ENCODE data around the gene DCC. TPM values are rescaled to one million over a fixed set of nuclear protein-coding genes. Genes with fewer than 3 reads are reported as not detected.

DCC gene
- polyA plus RNA-seq, 1 of the 3 experiments (the other 2 are of a cell fraction), result 0.20 TPM

DNA sequence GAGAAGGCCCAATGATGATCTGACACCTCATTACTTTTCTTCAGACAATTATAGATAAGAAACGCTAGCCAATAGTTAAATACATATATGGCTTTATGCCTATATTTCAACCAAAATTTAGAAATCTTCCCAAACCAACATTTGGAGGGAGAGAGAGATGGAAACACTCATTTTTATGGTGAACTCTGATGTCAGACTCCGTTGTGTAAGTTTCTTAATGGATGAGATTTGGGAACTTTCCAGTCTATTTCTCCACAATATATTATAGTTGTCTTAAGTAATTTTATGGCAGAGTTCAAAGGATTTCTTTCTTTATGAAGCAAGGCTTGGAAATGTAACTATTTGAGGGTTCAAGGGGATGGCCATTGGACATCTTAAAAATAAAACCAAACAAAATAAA is 407.0 kb downstream of the DCC start (continued):
- TF ChIP-seq, protein P1, sequence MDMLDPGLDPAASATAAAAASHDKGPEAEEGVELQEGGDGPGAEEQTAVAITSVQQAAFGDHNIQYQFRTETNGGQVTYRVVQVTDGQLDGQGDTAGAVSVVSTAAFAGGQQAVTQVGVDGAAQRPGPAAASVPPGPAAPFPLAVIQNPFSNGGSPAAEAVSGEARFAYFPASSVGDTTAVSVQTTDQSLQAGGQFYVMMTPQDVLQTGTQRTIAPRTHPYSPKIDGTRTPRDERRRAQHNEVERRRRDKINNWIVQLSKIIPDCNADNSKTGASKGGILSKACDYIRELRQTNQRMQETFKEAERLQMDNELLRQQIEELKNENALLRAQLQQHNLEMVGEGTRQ (IDR thresholded peaks at IDR 0.05; ENCODE audit: borderline replicate concordance, low read depth, low read length), result no peak
- no peak for TF ChIP-seq RAD21 (IDR thresholded peaks at IDR 0.05; ENCODE audit: low read length)
- no peak for TF ChIP-seq RCOR1 (IDR thresholded peaks at IDR 0.05; ENCODE audit: low read length)
- TF ChIP-seq, protein P2, sequence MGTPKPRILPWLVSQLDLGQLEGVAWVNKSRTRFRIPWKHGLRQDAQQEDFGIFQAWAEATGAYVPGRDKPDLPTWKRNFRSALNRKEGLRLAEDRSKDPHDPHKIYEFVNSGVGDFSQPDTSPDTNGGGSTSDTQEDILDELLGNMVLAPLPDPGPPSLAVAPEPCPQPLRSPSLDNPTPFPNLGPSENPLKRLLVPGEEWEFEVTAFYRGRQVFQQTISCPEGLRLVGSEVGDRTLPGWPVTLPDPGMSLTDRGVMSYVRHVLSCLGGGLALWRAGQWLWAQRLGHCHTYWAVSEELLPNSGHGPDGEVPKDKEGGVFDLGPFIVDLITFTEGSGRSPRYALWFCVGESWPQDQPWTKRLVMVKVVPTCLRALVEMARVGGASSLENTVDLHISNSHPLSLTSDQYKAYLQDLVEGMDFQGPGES (IDR thresholded peaks at IDR 0.05; ENCODE audit: low read depth, low read length), result no peak

DNA sequence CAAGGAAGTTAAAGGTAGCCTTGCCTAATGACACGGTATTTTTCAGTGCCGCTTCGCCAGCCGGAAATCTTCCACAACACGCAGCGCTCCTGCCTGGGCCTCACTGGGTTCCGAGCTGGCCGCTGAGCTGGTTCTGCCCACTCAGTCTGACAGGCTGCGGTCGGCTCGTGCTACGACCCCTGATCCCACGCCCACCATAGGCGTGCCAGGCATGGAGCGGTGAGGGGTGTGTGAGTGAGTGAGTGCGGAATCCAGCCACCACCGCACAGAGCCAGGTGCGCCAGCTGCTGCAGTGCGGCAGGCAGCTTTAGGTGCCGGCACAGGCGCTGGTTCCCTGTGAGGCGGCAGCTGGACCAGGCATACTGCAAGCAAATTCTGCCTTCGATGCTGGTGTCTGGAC is 407.9 kb downstream of the DCC start:
- Histone ChIP-seq H3K9me2 (no peaks in the 10 kb centered on the region), H3K36me3 (replicated peaks in 1 of 2; ENCODE audit: control insufficient read depth in 1 of 2, insufficient read depth in 2 of 2, low read length in 1 of 2) (no peaks in the 10 kb centered on the region), H3K79me2 (ENCODE audit: insufficient read depth) (no peaks in the 10 kb centered on the region), H3K4me1 (ENCODE audit: control insufficient read depth in 1 of 2, insufficient read depth in 2 of 2, low read depth in 1 of 2, low read length in 1 of 2) (no peaks in the 10 kb centered on the region; a peak in 1 of 4 replicates), H4K20me1 (ENCODE audit: insufficient read depth) (no peaks in the 10 kb centered on the region), H3K9me3 (no peaks in the 10 kb centered on the region), H3K4me2 (no peak overlapping the region), H2AFZ (ENCODE audit: low read depth) (no peak overlapping the region), H3K9ac (no peak overlapping the region), H3K27me3 (ENCODE audit: insufficient read depth) (no peaks in the 10 kb centered on the region), H3F3A (replicated peaks; ENCODE audit: insufficient read depth) (no peaks in the 10 kb centered on the region), H3K27ac (ENCODE audit: low read depth in 2 of 2, low read length in 1 of 2) (no peak overlapping the region), H3K4me3 (ENCODE audit: low read depth in 2 of 2, low read length in 1 of 2) (no peak overlapping the region)
- DNase-seq, result no peak
- ChIA-PET CTCF (interaction anchor here (1.4 kb wide), 1 partner anchor 10 kb away, joined by 3 read pairs; no protein-coding TSS in a partner anchor), POLR2A (no interaction called here)
- WGBS (ENCODE audit: low lambda C conversion rate), result 80% methylated on average over 19 of the region's 23 CpGs
- TF ChIP-seq RXRA (IDR thresholded peaks at IDR 0.05; ENCODE audit: borderline replicate concordance, low read depth) (no peak), TAF1 (IDR thresholded peaks at IDR 0.05; ENCODE audit: borderline replicate concordance, low read depth, low read length) (no peak), ELF1 (IDR thresholded peaks at IDR 0.05) (no peak), FOXM1 (IDR thresholded peaks at IDR 0.05; ENCODE audit: low read depth) (no peak), SIN3A (IDR thresholded peaks at IDR 0.05; ENCODE audit: borderline replicate concordance, low read depth, low read length) (no peak), EZH2phosphoT487 (IDR thresholded peaks at IDR 0.05; ENCODE audit: borderline replicate concordance, low read depth) (no peak), NRF1 (IDR thresholded peaks at IDR 0.05; ENCODE audit: low read depth, low read length) (no peak), MEF2A (IDR thresholded peaks at IDR 0.05; ENCODE audit: borderline replicate concordance, low read depth) (no peak), POLR2AphosphoS5 (IDR thresholded peaks at IDR 0.05; ENCODE audit: low read depth, low read length) (no peak), EP300 (IDR thresholded peaks at IDR 0.05; ENCODE audit: borderline replicate concordance in 1 of 2, low read depth in 1 of 2, low read length in 1 of 2) (no peak), NFIC (IDR thresholded peaks at IDR 0.05; ENCODE audit: borderline replicate concordance) (no peak), FOXJ3 (CRISPR knock-in tag; IDR thresholded peaks at IDR 0.05) (no peak), YY1 (IDR thresholded peaks at IDR 0.05; ENCODE audit: low read depth) (no peak)
- TF ChIP-seq, protein P3, sequence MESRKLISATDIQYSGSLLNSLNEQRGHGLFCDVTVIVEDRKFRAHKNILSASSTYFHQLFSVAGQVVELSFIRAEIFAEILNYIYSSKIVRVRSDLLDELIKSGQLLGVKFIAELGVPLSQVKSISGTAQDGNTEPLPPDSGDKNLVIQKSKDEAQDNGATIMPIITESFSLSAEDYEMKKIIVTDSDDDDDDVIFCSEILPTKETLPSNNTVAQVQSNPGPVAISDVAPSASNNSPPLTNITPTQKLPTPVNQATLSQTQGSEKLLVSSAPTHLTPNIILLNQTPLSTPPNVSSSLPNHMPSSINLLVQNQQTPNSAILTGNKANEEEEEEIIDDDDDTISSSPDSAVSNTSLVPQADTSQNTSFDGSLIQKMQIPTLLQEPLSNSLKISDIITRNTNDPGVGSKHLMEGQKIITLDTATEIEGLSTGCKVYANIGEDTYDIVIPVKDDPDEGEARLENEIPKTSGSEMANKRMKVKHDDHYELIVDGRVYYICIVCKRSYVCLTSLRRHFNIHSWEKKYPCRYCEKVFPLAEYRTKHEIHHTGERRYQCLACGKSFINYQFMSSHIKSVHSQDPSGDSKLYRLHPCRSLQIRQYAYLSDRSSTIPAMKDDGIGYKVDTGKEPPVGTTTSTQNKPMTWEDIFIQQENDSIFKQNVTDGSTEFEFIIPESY (IDR thresholded peaks at IDR 0.05; ENCODE audit: borderline replicate concordance, low read depth), result no peak
- TF ChIP-seq, protein P2 (IDR thresholded peaks at IDR 0.05; ENCODE audit: low read depth, low read length), result no peak
- TF ChIP-seq, protein P4, sequence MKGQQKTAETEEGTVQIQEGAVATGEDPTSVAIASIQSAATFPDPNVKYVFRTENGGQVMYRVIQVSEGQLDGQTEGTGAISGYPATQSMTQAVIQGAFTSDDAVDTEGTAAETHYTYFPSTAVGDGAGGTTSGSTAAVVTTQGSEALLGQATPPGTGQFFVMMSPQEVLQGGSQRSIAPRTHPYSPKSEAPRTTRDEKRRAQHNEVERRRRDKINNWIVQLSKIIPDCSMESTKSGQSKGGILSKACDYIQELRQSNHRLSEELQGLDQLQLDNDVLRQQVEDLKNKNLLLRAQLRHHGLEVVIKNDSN (IDR thresholded peaks at IDR 0.05; ENCODE audit: borderline replicate concordance, low read depth), result no peak
- TF ChIP-seq, protein P5, sequence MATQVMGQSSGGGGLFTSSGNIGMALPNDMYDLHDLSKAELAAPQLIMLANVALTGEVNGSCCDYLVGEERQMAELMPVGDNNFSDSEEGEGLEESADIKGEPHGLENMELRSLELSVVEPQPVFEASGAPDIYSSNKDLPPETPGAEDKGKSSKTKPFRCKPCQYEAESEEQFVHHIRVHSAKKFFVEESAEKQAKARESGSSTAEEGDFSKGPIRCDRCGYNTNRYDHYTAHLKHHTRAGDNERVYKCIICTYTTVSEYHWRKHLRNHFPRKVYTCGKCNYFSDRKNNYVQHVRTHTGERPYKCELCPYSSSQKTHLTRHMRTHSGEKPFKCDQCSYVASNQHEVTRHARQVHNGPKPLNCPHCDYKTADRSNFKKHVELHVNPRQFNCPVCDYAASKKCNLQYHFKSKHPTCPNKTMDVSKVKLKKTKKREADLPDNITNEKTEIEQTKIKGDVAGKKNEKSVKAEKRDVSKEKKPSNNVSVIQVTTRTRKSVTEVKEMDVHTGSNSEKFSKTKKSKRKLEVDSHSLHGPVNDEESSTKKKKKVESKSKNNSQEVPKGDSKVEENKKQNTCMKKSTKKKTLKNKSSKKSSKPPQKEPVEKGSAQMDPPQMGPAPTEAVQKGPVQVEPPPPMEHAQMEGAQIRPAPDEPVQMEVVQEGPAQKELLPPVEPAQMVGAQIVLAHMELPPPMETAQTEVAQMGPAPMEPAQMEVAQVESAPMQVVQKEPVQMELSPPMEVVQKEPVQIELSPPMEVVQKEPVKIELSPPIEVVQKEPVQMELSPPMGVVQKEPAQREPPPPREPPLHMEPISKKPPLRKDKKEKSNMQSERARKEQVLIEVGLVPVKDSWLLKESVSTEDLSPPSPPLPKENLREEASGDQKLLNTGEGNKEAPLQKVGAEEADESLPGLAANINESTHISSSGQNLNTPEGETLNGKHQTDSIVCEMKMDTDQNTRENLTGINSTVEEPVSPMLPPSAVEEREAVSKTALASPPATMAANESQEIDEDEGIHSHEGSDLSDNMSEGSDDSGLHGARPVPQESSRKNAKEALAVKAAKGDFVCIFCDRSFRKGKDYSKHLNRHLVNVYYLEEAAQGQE (IDR thresholded peaks at IDR 0.05; ENCODE audit: low read depth, low read length), result no peak
- TF ChIP-seq, protein P6, sequence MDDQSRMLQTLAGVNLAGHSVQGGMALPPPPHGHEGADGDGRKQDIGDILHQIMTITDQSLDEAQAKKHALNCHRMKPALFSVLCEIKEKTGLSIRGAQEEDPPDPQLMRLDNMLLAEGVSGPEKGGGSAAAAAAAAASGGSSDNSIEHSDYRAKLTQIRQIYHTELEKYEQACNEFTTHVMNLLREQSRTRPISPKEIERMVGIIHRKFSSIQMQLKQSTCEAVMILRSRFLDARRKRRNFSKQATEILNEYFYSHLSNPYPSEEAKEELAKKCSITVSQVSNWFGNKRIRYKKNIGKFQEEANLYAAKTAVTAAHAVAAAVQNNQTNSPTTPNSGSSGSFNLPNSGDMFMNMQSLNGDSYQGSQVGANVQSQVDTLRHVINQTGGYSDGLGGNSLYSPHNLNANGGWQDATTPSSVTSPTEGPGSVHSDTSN (IDR thresholded peaks at IDR 0.05), result no peak
